Measurements from ENCODE around the gene VSTM1.

GRCh38 chr19:54077334-54077733 is 13.6 kb upstream of the VSTM1 start:
- TF ChIP-seq CTCF (conservative IDR thresholded peaks at IDR 0.05; ENCODE audit: low read length) (no peak), EZH2phosphoT487 (IDR thresholded peaks at IDR 0.05; ENCODE audit: borderline replicate concordance, low read depth, low read length) (no peak)
